Activated T-cell treated with anti-CD3 and anti-CD28 coated beads, Interleukin-2, amount 50 U/mL, for 1 hour (primary cell): ENCODE measurements around the gene LAD1.

Source experiments
- DNase-seq: peaks from one replicate; pipeline ENCODE4 v3.0.0-alpha.2; 2020

Gene LAD1

DNA sequence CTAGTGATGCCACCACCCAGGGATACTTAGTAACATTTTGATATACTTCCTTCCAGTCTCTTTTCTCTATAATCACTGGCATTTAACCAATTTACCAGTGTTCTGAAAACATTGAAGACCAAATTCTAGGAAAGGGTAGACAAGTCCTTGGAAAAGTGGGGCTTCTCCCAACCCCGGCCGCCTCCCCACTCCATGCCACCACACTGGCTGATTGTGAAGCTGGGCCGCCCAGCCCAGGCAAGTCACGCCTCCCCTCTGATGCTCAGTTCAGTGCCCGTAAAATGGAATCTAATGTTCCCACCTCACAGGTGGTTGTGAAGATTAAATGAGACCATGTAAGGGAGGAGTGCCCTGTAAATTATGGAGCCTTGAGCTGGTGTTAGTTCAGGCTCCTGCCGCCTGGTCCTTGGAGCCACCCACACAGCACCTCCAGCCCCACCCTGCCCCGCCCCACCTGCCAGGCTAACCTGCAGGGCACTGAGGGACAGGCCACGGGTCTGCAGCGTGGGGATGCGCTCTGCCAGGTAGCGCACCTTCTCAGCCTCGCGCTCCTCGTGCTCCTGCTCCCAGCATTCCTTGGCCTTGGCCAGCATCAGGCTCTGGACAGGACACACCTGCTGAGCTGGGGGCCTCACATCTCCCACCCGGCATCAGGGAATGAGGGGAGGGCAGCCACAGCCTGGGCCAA, 15.1 kb upstream of the LAD1 start:
- no peak for DNase-seq

DNA sequence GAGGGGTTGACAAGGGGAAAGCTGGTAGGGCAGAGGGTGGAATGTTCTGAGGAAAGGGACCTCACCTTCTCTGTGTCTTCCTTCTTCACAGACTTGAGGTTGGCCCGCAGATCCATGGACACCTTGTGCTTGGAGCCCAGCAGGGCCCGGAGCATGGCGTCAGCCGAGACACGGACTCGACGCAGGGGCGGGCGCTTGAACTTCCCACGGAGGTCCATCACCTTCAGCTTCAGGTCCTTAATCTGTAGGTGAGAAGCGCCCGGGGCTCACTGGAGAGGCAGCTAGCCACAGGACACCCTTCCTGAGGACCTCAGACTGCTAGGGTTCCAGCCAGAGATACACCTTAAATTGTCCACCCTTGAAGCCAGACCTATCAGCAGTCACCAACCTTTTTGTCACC, 12.2 kb upstream of the LAD1 start:
- no peak for DNase-seq

GRCh38 chr1:201409440-201409839, 10.3 kb upstream of the LAD1 start:
- no peak for DNase-seq

DNA sequence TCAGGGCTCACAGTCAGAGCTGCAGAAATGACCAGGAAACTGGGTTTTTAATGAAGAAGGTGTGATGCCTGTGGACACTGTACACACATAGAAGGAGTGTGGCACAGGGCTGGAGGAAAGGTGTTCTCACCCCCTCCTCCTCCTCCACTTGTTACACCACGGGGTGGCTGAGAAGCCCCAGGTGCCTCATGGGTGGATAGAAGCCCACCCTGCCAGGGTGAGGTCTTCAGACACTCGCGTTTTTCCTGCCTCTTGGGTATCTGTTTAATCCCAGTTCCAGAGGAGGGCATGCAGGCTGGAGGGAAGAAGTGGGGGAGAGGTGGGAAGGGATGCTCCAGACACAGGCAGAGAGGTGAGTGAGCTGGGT, 9.7 kb upstream of the LAD1 start:
- no peak for DNase-seq

DNA sequence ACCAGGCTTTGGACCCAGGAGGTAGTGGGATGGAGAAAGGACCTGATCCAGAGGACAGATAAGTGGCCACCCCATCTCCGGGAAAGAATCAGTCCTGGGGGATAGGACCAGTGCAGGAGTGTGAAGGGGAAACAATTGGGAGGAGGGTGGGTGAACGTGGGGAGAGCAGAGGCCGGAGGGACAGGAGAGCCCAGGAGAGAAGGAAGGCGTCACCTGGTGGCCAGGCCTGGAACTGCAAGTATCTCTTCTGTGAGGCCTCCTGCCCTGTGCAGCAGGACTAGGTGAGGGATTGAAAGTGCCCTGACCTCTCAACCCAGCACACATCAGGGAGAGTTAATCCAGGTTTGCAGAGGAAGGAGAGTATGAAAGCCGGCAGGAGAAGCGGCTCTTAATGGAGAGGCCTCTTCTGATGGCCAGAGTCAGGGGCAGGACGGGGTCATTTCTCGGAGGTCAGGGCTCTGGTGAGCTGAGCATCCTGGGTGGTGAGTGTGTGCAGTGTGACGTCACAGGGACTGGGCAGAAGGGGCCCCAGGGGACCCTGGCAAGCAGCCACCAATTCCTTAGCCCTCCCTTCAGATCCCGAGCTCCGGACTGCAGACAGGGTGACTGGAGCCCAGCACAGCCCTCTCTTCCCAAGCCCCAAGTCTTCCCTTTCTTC, 9.2 kb upstream of the LAD1 start:
- DNase-seq, result peak; percentile 68

DNA sequence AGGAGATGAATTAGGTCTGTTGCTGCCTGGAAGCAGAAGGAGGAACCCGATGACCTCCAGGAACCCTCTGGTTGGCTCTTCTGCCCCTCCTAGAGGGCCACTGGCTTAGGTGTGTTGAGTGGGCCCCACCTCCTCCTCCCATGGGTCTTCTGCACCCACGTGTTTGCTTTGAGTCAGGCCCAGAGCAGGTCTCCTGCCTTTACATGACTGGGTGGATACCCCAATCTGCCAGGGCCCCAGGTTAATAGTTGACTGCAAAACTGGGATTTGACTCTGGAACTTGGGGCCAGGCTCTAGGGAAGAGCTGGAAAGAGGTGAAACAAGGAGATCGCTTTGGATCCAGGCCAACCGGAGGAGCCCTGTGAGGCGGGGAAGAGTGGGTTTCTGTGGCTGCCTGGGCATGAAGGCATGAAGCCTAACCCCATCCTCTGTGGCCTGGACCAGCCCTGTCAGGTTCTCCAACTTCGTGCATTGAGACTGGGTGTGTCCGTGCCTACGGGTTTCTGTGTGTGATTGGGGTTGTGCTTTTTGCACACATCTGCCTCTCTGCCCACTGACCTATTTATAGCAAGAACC, 7.8 kb upstream of the LAD1 start:
- DNase-seq, result no peak

DNA sequence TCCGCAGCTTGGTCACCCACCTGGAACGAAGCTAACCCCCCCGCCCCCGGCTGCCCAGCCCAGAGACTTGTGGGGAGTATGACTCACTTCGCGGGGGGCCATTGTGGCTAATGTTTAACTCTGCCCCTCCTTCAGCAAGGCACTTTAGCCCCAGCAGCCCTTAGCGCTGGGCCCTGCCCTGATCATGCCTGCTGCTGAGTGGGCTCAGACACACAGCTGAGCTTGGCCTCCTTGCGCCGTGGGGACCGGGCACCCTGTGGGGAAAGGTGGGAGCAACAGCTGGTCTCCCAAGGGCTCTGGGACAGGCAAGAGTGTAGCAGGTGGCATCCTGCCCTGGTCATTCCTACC, 6.3 kb upstream of the LAD1 start:
- no peak for DNase-seq

DNA sequence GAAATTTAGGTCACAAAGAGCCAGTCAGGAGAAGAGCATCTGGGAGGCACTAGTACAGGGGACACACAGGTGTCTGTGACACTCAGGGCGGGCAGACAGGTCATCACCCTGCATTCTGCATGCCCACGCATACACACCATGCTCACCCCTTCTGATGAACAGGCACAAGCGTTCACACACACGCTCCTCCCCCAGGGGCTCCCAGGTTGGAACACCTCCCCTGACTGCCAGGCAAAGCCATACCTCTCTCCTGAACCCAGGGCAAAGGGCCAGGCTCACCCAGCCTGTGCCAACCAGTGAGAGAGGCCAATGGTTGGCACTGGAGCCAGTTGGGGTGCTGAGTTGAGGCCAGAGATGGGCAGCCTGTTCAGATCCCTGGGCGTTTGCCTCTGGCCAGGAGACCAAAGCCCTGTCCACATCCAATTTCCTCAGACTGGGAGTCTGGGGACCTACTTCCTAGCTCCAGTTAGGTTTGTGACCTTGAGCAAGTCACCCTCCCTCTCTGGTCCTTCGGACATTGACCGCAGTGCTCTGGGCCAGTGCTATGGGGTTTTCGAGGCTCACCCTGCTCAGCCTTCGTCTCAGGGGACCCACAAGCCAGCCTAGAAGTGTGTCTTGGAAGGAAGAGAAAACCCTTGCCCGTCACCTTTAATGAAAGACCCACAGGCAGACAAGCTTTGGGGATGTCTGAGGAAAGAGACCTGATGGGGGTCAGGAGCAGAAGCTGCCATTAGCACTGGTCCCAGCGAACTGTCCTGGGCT, 5.8 kb upstream of the LAD1 start:
- DNase-seq, result no peak

DNA sequence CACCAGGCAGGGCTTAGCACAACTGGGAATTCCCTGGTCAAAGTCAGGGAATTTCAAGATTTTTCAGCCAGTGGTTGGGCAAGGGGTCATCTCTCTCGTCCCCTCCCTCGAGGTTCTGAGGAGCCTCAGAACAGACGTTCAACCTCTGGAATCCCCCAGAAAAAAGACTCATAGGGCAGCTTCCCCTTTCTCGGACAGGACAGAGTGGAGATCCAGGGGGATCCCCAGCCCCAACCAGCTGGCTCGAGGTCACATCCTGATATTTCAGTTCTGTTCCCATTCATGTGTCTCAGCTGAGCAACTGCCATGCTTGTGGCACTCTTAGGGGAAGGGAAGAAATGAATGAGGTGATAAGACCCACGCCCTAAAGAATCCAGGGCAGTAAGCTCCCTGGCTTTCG, 4.9 kb upstream of the LAD1 start:
- no peak for DNase-seq

- DNase-seq, result no peak
These were observed 4.2 kb upstream of the LAD1 start for GRCh38 chr1:201403359-201403758.

- DNase-seq, result no peak
These were observed 2.6 kb upstream of the LAD1 start for GRCh38 chr1:201401700-201402099.

GRCh38 chr1:201400852-201401230, 1.7 kb upstream of the LAD1 start:
- no peak for DNase-seq

- no peak for DNase-seq
These were observed 1.2 kb upstream of the LAD1 start for GRCh38 chr1:201400212-201400851.

DNA sequence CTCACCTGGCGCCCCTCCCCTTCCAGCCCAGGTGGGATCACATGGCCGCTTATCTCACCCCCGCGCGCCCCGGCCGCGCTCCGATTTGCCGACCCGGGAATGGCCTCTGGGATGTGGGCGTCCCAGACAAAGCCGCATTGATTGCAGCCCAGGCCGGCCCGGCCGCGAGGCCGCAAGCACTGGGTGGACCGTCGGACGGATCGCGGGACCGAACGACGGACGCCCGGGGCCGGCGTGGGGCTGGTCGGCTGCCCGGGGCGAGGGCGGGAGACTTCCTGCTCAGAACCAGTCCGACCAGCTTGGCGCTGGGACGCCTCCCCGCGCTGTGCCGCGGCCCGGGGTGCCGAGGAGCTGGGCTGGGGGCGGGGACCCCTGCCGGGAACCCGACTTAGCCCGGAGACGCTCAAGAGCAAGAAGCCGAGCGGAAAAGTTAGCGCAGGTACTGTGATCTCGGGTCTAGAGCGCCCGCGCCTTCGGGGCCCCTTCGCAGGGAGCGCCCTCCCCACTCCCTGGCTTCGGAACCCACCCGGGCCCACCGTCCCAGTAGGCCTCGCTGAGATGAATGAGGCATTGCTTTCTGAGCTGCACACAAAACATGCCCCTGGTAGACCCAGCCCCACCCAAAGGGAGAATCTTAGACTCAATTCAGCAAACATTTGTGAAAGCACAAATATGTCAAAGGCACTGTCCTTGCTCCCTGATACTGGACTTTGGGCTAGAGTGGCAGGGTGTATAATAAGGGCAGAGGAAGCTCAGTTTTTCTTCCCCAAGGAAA, 415 bp upstream of the LAD1 start:
- DNase-seq, result no peak

GRCh38 chr1:201397675-201398074, 1.4 kb downstream of the LAD1 start:
- DNase-seq, result no peak

- DNase-seq, result no peak
These were observed 2.2 kb downstream of the LAD1 start for GRCh38 chr1:201396861-201397464.

- DNase-seq, result no peak
These were observed 3.2 kb downstream of the LAD1 start for GRCh38 chr1:201395936-201396335.

- DNase-seq, result no peak
These were observed 4.5 kb downstream of the LAD1 start for GRCh38 chr1:201394591-201394990.

DNA sequence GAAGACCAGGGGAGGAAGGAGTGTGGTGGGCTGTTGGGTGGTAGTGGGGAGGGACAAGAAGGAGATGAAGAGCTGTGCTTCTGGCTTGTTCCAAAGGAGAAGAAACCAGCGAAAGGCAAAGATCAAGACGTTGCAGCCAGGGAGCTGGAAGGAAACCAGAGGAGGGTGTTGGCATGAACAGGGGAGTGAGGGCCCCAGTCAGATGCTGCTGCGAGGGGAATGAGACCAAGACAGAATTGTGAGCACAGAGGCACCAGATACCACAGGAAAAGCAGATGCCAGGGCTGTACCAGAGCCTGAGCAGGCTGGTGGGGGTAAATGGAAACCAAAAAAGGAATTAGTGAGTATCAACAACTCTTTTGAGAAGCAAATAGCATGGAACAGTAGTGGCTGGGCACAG, 6.0 kb downstream of the LAD1 start:
- DNase-seq, result no peak

- no peak for DNase-seq
These were observed 7.2 kb downstream of the LAD1 start for GRCh38 chr1:201391651-201392511.

DNA sequence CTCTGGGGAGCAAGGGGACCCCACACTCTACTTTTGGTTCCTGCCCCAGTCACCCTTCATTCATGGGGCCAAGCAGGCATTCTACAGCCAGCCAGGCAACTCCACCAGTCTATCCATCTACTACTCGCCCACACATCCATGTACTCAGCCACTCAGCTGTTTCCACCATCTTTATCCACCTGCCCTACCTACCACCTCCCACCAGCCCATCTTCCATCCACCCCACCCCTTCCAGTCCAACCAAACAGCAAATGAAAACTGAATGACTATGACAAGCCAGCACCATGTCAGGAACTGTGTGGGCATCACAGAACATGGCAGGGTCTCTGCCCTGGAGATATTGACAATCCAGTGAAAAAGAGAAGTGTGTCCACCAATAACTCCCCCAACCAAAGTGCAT, 7.9 kb downstream of the LAD1 start:
- DNase-seq, result no peak
